ENCODE data around the gene LRFN3.
A peak's percentile ranks its signal among the peaks of the same experiment; 100 is the strongest.

GRCh38 chr19:35899547-35900214 is 36.5 kb upstream of the LRFN3 start:
- TF ChIP-seq POLR2AphosphoS5 (IDR thresholded peaks at IDR 0.05; ENCODE audit: low read depth) (peak; percentile 76; the same call in 1 of the 2 replicates), CTCF (IDR thresholded peaks at IDR 0.05; ENCODE audit: insufficient read depth, low read length) (no peak), REST (IDR thresholded peaks at IDR 0.05; ENCODE audit: insufficient replicate concordance, low read depth) (no peak), GABPA (IDR thresholded peaks at IDR 0.05; ENCODE audit: low read depth) (no peak)
